Measurements from ENCODE around the gene PDE9A. TPM values are rescaled to one million over a fixed set of nuclear protein-coding genes. Genes with fewer than 3 reads are reported as not detected.

PDE9A gene
- total RNA-seq, 5 donors from 2014 or later (not counting 1 experiment from before 2014, with no cell fraction given) = 11.5 to 18.3 (median 16.1) TPM

DNA sequence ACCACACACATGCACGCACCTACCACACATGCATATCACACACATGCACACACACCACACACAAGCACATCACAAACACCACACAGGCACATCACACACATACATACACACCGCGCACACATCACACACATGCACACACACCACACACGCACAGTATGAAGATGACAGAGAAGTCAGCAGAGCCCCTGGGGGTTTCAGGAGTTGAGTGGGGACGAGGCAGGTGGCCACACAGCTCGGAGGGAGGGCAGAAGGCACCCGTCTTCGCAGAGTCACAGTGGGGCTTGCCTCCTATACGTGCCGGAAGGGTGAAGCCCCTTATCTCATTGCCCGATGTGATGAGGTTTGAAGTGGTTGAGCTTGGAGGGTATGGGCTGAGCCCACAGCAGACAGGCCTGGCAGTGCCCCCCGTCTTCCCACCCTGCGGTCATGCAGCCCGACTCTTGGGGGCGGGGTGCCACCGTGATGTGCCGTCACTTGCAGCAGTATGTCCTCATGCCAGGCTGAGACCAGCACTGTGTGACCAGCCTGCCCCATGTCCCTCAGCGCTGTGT lies 9.9 kb downstream of the PDE9A start:
- Histone ChIP-seq H3K9me3 (no peaks in the 10 kb centered on the region), H3K36me3 (ENCODE audit: control insufficient read depth in 2 of 2, extremely low read depth in 1 of 2, insufficient read depth in 1 of 2, low read length in 1 of 2) (peaks cover 0 to 9% of the 10 kb centered on the region in 2 donors), H3K27ac (ENCODE audit: low read length) (no peak overlapping the region), H3K4me1 (ENCODE audit: control insufficient read depth in 1 of 2, extremely low read depth in 1 of 2, insufficient read depth in 2 of 2, low read length in 2 of 2) (no peaks in the 10 kb centered on the region), H3K4me3 (ENCODE audit: control insufficient read depth in 1 of 2, extremely low read depth in 1 of 2, low read length in 1 of 2) (no peak overlapping the region), H3K27me3 (replicated peaks in 1 of 2; ENCODE audit: control insufficient read depth in 2 of 2, extremely low read depth in 1 of 2, insufficient read depth in 2 of 2, low read length in 1 of 2) (peaks cover 0 to 13% of the 10 kb centered on the region in 2 experiments)
- Mint-ChIP-seq H3K36me3 (no peaks in the 10 kb centered on the region), H3K27ac (no peak overlapping the region), H3K4me3 (no peak overlapping the region), H3K4me1 (peaks cover 9 to 15% (median 9%) of the 10 kb centered on the region in 3 donors), H3K9me3 (no peaks in the 10 kb centered on the region), H3K27me3 (peaks cover 0 to 3% of the 10 kb centered on the region in 2 donors)
- ChIA-PET CTCF (no interaction called here), POLR2A (no interaction called here)
- no peak for DNase-seq
- WGBS (ENCODE audit: insufficient coverage) = 89% methylated on average over 15 of the region's 18 CpGs
- no peak for ATAC-seq (replicated peaks in 1 of 4)

DNA sequence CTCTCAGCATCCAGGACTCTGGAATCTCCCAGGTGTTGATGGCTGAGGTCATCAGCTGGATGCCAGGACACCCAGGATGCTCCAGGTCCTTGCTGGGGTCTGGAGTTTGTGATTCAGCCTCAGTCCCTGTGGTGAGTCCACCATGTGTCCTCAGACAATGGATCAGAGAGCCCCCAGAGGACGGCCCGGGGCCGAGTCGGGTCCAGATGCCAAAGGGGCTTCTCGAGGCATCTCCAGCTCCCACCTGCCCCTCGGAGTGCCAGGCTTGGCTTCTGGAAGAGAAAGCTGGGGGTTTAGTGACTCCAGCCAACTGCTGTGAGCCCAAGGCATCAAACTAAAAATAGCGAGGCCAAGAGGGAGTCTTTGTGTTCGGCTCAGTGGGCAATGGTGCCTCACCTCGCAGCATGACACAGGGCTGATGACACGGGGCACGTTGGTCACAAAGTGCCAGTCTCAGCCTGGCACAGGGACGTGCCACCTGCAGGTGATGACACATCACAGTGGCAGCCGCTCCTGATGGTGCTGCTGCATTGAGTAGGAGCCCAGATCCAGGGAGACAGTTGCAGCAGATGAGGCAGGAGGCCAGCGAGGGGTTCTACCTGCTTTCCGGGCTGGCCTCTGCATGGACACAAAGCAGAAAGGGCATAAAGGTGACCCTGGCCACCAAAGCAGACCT lies 10.6 kb downstream of the PDE9A start:
- ATAC-seq (replicated peaks in 1 of 4) = no peak
- Histone ChIP-seq H3K27me3 (replicated peaks in 1 of 2; ENCODE audit: control insufficient read depth in 2 of 2, extremely low read depth in 1 of 2, insufficient read depth in 2 of 2, low read length in 1 of 2) (peaks cover 0 to 10% of the 10 kb centered on the region in 2 experiments), H3K4me1 (ENCODE audit: control insufficient read depth in 1 of 2, extremely low read depth in 1 of 2, insufficient read depth in 2 of 2, low read length in 2 of 2) (no peaks in the 10 kb centered on the region), H3K9me3 (no peaks in the 10 kb centered on the region), H3K4me3 (ENCODE audit: control insufficient read depth in 1 of 2, extremely low read depth in 1 of 2, low read length in 1 of 2) (no peak overlapping the region), H3K36me3 (ENCODE audit: control insufficient read depth in 2 of 2, extremely low read depth in 1 of 2, insufficient read depth in 1 of 2, low read length in 1 of 2) (peaks cover 0 to 10% of the 10 kb centered on the region in 2 donors), H3K27ac (ENCODE audit: low read length) (no peak overlapping the region)
- H3K27ac Mint-ChIP-seq = no peak overlapping the region
- WGBS (ENCODE audit: insufficient coverage) = 85% methylated on average over 15 of the region's 15 CpGs
- DNase-seq = no peak
- H3K9me3 Mint-ChIP-seq = no peaks in the 10 kb centered on the region
- no peak overlapping the region for H3K4me3 Mint-ChIP-seq
- H3K4me1 Mint-ChIP-seq = peaks cover 4 to 10% (median 7%) of the 10 kb centered on the region in 3 donors
- POLR2A ChIA-PET = no interaction called here
- H3K27me3 Mint-ChIP-seq = no peaks in the 10 kb centered on the region
- H3K36me3 Mint-ChIP-seq = no peaks in the 10 kb centered on the region
- CTCF ChIA-PET = no interaction called here

DNA sequence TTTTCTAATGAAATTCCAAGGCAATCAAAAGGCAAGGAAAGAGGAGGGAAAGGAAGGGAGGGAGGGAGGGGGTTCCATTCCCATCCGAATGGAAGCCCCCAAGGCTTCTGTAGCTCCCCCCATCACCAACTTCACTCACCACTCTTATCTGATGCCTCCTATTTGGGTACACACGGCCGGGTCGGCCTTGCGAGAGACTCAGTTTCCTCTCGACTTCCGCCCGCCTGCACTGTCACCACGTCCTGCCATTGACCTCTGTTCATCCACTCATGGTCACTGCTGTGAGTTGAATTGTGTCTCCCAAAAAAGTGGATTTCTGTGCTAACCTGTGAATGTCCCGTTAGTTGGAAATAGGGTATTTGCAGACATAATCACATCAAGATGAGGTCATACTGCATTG lies 11.2 kb downstream of the PDE9A start:
- CTCF ChIA-PET = no interaction called here
- Mint-ChIP-seq H3K4me3 (no peak overlapping the region), H3K27me3 (no peaks in the 10 kb centered on the region), H3K27ac (no peak overlapping the region), H3K4me1 (peaks cover 4 to 10% (median 5%) of the 10 kb centered on the region in 3 donors), H3K9me3 (no peaks in the 10 kb centered on the region), H3K36me3 (no peaks in the 10 kb centered on the region)
- WGBS (ENCODE audit: insufficient coverage) = 91% methylated on average over 7 of the region's 10 CpGs
- H3K36me3 ChIP-seq (ENCODE audit: control insufficient read depth in 2 of 2, extremely low read depth in 1 of 2, insufficient read depth in 1 of 2, low read length in 1 of 2) = peaks cover 0 to 11% of the 10 kb centered on the region in 2 donors
- peaks cover 0 to 10% of the 10 kb centered on the region in 2 experiments for H3K27me3 ChIP-seq (replicated peaks in 1 of 2; ENCODE audit: control insufficient read depth in 2 of 2, extremely low read depth in 1 of 2, insufficient read depth in 2 of 2, low read length in 1 of 2)
- DNase-seq = no peak
- no peak for ATAC-seq (replicated peaks in 1 of 4)
- no peak overlapping the region for H3K4me3 ChIP-seq (ENCODE audit: control insufficient read depth in 1 of 2, extremely low read depth in 1 of 2, low read length in 1 of 2)
- no peaks in the 10 kb centered on the region for H3K4me1 ChIP-seq (ENCODE audit: control insufficient read depth in 1 of 2, extremely low read depth in 1 of 2, insufficient read depth in 2 of 2, low read length in 2 of 2)
- POLR2A ChIA-PET = no interaction called here
- no peak overlapping the region for H3K27ac ChIP-seq (ENCODE audit: low read length)
- H3K9me3 ChIP-seq = no peaks in the 10 kb centered on the region

DNA sequence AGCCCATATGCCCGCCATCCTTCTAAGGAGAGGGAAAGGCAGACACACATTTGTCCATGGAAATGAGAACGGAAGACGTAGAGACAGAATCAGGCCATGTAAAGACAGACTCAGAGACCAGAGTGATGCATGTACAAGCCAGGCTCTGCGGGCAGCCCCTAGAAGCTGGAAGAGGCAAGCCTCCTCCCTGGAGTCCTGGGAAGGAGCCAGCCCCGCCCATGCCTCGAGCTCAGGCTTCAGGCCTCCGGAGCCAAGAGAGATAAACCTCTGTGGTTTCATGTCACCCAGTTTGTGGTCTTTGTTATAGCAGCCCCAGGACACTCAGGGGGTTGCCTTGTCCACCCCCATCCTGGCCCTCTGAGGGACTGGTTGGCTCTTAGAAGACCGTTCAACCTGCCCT lies 11.6 kb downstream of the PDE9A start:
- Histone ChIP-seq H3K27me3 (replicated peaks in 1 of 2; ENCODE audit: control insufficient read depth in 2 of 2, extremely low read depth in 1 of 2, insufficient read depth in 2 of 2, low read length in 1 of 2) (peaks cover 0 to 10% of the 10 kb centered on the region in 2 experiments), H3K27ac (ENCODE audit: low read length) (no peak overlapping the region), H3K36me3 (ENCODE audit: control insufficient read depth in 2 of 2, extremely low read depth in 1 of 2, insufficient read depth in 1 of 2, low read length in 1 of 2) (peaks cover 0 to 11% of the 10 kb centered on the region in 2 donors), H3K4me1 (ENCODE audit: control insufficient read depth in 1 of 2, extremely low read depth in 1 of 2, insufficient read depth in 2 of 2, low read length in 2 of 2) (no peaks in the 10 kb centered on the region), H3K9me3 (no peaks in the 10 kb centered on the region), H3K4me3 (ENCODE audit: control insufficient read depth in 1 of 2, extremely low read depth in 1 of 2, low read length in 1 of 2) (no peak overlapping the region)
- POLR2A ChIA-PET = no interaction called here
- 82% methylated on average over 7 of the region's 8 CpGs for WGBS (ENCODE audit: insufficient coverage)
- no peaks in the 10 kb centered on the region for H3K9me3 Mint-ChIP-seq
- no peak overlapping the region for H3K27ac Mint-ChIP-seq
- ATAC-seq (replicated peaks in 1 of 4) (no peak), DNase-seq (no peak)
- H3K36me3 Mint-ChIP-seq = no peaks in the 10 kb centered on the region
- peaks cover 4 to 10% (median 5%) of the 10 kb centered on the region in 3 donors for H3K4me1 Mint-ChIP-seq
- H3K27me3 Mint-ChIP-seq = no peaks in the 10 kb centered on the region
- CTCF ChIA-PET = no interaction called here
- no peak overlapping the region for H3K4me3 Mint-ChIP-seq

DNA sequence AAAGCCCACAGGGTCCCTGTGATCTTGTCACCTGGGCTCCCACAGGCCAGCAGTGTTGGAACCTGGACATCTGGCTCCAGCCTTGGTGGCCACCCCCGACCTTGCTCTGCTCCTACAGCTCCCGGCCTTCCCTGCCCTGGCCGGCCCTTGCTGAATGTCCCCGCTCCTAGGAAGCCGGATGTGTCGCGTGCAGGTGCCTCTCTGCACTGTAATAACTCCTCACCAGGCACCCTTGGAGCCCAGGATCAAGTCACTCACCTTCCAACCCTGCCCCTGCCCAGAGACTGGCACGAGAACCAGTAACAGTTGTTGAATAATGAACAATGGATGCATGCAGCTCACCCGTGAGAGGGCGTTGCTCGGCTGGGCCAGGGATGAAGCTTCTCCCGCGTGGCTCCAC lies 12.1 kb downstream of the PDE9A start:
- peaks cover 0 to 11% of the 10 kb centered on the region in 2 donors for H3K36me3 ChIP-seq (ENCODE audit: control insufficient read depth in 2 of 2, extremely low read depth in 1 of 2, insufficient read depth in 1 of 2, low read length in 1 of 2)
- no peaks in the 10 kb centered on the region for H3K9me3 ChIP-seq
- H3K27me3 Mint-ChIP-seq = no peaks in the 10 kb centered on the region
- no peak overlapping the region for H3K27ac Mint-ChIP-seq
- peaks cover 4 to 10% (median 5%) of the 10 kb centered on the region in 3 donors for H3K4me1 Mint-ChIP-seq
- CTCF ChIA-PET = no interaction called here
- DNase-seq = no peak
- ATAC-seq (replicated peaks in 1 of 4) = no peak
- no peak overlapping the region for H3K4me3 ChIP-seq (ENCODE audit: control insufficient read depth in 1 of 2, extremely low read depth in 1 of 2, low read length in 1 of 2)
- no peak overlapping the region for H3K27ac ChIP-seq (ENCODE audit: low read length)
- no peaks in the 10 kb centered on the region for H3K9me3 Mint-ChIP-seq
- no peak overlapping the region for H3K4me3 Mint-ChIP-seq
- no peaks in the 10 kb centered on the region for H3K36me3 Mint-ChIP-seq
- POLR2A ChIA-PET = no interaction called here
- 100% methylated on average over 5 of the region's 13 CpGs for WGBS (ENCODE audit: insufficient coverage)
- H3K27me3 ChIP-seq (replicated peaks in 1 of 2; ENCODE audit: control insufficient read depth in 2 of 2, extremely low read depth in 1 of 2, insufficient read depth in 2 of 2, low read length in 1 of 2) = peaks cover 0 to 10% of the 10 kb centered on the region in 2 experiments
- H3K4me1 ChIP-seq (ENCODE audit: control insufficient read depth in 1 of 2, extremely low read depth in 1 of 2, insufficient read depth in 2 of 2, low read length in 2 of 2) = peaks cover 0 to 2% of the 10 kb centered on the region in 2 experiments

DNA sequence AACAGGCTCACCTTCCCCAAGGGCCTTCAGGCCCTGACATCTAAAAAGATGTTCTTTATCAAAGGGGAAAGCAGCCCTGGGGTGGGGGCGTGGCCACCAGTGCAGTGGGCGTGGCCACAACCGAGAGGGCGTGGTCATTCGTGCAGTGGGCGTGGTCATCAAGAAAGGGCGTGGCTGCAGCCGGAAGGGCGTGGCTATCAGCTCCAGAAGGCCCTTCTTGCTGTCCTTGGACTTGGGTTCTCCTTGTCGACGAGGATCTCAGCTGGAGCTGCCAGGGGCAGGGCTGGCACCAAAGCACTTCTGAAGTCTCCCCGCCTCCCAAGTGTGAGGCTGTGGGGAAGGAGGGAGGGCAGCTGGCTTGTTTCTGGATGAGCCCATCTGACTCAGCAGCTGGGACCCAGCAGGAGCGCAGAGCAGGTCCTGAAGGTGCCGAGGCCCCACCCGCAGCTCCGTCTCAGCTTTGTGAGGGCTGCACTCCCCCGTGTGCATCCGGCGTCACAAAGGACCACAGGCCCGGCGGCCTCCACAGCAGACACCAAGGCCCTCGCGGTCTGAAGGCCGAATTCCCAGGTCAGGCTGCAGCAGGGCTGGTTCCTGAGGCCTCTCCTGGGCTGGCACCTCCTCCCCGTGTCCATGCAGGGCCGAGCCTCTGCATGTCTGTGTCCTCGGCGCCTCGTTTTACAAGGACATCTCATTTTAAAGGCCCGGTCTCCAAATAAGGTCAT lies 12.8 kb downstream of the PDE9A start:
- 90% methylated on average over 30 of the region's 30 CpGs for whole genome bisulfite sequencing (ENCODE audit: insufficient coverage)
- ATAC-seq (replicated peaks in 1 of 4) = peak in 1 of 4 experiments; percentile 54
- H3K4me3 ChIP-seq (ENCODE audit: control insufficient read depth in 1 of 2, extremely low read depth in 1 of 2, low read length in 1 of 2) = no peak overlapping the region
- peaks cover 0 to 11% of the 10 kb centered on the region in 2 donors for H3K36me3 ChIP-seq (ENCODE audit: control insufficient read depth in 2 of 2, extremely low read depth in 1 of 2, insufficient read depth in 1 of 2, low read length in 1 of 2)
- peak in 6 of 35 experiments; percentile 11 to 44 (median 28) for DNase-seq
- no peak overlapping the region for H3K27ac ChIP-seq (ENCODE audit: low read length)
- POLR2A ChIA-PET = no interaction called here
- Mint-ChIP-seq H3K27me3 (no peaks in the 10 kb centered on the region), H3K27ac (no peak overlapping the region), H3K4me1 (peaks cover 4 to 10% (median 5%) of the 10 kb centered on the region in 3 donors), H3K9me3 (no peaks in the 10 kb centered on the region), H3K4me3 (no peak overlapping the region), H3K36me3 (no peaks in the 10 kb centered on the region)
- H3K4me1 ChIP-seq (ENCODE audit: control insufficient read depth in 1 of 2, extremely low read depth in 1 of 2, insufficient read depth in 2 of 2, low read length in 2 of 2) = peaks cover 5 to 7% of the 10 kb centered on the region in 2 experiments
- H3K27me3 ChIP-seq (replicated peaks in 1 of 2; ENCODE audit: control insufficient read depth in 2 of 2, extremely low read depth in 1 of 2, insufficient read depth in 2 of 2, low read length in 1 of 2) = peaks cover 0 to 10% of the 10 kb centered on the region in 2 experiments
- H3K9me3 ChIP-seq = no peaks in the 10 kb centered on the region
- CTCF ChIA-PET = no interaction called here

Data from T-cell (primary cell).